ENCODE measurements around the gene DUSP9. TPM values are rescaled to one million over a fixed set of nuclear protein-coding genes. Genes with fewer than 3 reads are reported as not detected.

DUSP9 gene
- total and polyA plus RNA-seq, 12 donors = 0.11 to 15.9 (median 0.24) TPM; not detected in 6

DNA sequence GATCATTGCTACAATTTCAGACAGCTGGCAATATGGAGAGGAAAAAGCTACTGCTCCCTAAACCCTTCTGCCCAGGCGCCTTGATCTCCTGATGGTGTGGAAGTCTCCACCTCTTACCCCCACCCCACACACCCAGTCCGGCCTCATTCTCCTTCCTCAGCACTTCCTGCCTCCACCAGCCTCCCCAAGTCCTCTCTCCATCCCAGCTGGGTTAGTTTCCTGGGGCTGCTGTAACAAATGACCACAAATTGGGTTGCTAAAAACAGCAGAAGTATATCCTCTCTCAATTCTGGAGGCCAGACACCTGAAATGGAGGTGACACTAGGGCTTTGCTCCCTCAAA lies 47.0 kb upstream of the DUSP9 start:
- intact Hi-C loops (cut with DNase I) = no loop called here
- 25 to 67% (median 31%) methylated on average over 2 of the region's 2 CpGs; no CpG with 5 or more reads in 1 of the 4 donors for WGBS, 4 donors
- peak overlapping the region in 1 of 5 donors; percentile 70 for H3K27ac ChIP-seq

DNA sequence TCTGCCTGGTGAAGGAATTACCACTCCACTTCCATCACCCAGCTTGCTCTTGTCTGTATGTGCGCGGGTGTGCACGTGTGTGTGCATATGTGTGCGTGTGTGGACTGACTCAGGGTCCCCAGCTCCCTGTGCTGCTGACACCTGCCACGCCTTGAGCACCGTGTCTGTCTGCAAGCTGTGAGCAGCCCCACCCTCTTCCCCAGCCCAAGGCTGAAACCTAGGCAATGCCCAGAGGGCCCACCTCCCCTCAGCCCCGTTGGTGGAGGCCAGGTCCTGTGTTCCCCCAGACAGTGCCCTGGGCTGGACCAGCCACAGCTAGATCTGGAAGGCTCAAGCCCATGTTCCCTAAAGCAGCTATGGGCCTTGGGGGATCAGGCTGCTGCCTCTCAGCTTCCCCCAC lies 46.1 kb upstream of the DUSP9 start:
- no peak for TF ChIP-seq POLR2A (IDR thresholded peaks at IDR 0.05)
- TF ChIP-seq, protein P1, sequence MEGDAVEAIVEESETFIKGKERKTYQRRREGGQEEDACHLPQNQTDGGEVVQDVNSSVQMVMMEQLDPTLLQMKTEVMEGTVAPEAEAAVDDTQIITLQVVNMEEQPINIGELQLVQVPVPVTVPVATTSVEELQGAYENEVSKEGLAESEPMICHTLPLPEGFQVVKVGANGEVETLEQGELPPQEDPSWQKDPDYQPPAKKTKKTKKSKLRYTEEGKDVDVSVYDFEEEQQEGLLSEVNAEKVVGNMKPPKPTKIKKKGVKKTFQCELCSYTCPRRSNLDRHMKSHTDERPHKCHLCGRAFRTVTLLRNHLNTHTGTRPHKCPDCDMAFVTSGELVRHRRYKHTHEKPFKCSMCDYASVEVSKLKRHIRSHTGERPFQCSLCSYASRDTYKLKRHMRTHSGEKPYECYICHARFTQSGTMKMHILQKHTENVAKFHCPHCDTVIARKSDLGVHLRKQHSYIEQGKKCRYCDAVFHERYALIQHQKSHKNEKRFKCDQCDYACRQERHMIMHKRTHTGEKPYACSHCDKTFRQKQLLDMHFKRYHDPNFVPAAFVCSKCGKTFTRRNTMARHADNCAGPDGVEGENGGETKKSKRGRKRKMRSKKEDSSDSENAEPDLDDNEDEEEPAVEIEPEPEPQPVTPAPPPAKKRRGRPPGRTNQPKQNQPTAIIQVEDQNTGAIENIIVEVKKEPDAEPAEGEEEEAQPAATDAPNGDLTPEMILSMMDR (IDR thresholded peaks at IDR 0.05) = no peak
- intact Hi-C loops (cut with DNase I) = no loop called here
- no peak for DNase-seq
- no peaks in the 10 kb centered on the region for H3K4me1 ChIP-seq (replicated peaks in 1 of 2)
- no peaks in the 10 kb centered on the region for H3K27me3 ChIP-seq
- WGBS, 4 donors = 67 to 84% (median 83%) methylated on average over 1 to 7 of the region's 7 CpGs; no CpG with 5 or more reads in 1 of the 4 donors
- no peak overlapping the region for H3K4me3 ChIP-seq
- no peaks in the 10 kb centered on the region for H3K9me3 ChIP-seq (replicated peaks in 1 of 3)
- no peak overlapping the region for H3K27ac ChIP-seq
- H3K36me3 ChIP-seq (replicated peaks in 1 of 2) = no peaks in the 10 kb centered on the region

More for the DNA sequence above, 47.0 kb upstream of the DUSP9 start:
- Histone ChIP-seq H3K4me3 (peak overlapping the region in 2 of 4 donors; percentile 18 to 49), H3K9me3 (replicated peaks in 1 of 3) (no peaks in the 10 kb centered on the region), H3K36me3 (replicated peaks in 1 of 2) (peaks cover 0 to 1% of the 10 kb centered on the region in 2 donors), H3K4me1 (replicated peaks in 1 of 2) (no peaks in the 10 kb centered on the region), H3K27me3 (no peaks in the 10 kb centered on the region)
- no peak for TF ChIP-seq POLR2A (IDR thresholded peaks at IDR 0.05)
- TF ChIP-seq, protein P1 (IDR thresholded peaks at IDR 0.05) = no peak
- DNase-seq = no peak

GRCh38 chrX:153601511-153602110 lies 45.4 kb upstream of the DUSP9 start:
- 87 to 95% (median 91%) methylated on average over 11 to 12 of the region's 12 CpGs for WGBS, 4 donors
- Histone ChIP-seq H3K9me3 (replicated peaks in 1 of 3) (no peaks in the 10 kb centered on the region), H3K36me3 (replicated peaks in 1 of 2) (no peaks in the 10 kb centered on the region), H3K4me3 (no peak overlapping the region), H3K27ac (no peak overlapping the region), H3K4me1 (replicated peaks in 1 of 2) (no peaks in the 10 kb centered on the region), H3K27me3 (no peaks in the 10 kb centered on the region)
- no peak for DNase-seq
- TF ChIP-seq, protein P1 (IDR thresholded peaks at IDR 0.05) = no peak
- no peak for TF ChIP-seq POLR2A (IDR thresholded peaks at IDR 0.05)
- intact Hi-C loops (cut with DNase I) = no loop called here

DNA sequence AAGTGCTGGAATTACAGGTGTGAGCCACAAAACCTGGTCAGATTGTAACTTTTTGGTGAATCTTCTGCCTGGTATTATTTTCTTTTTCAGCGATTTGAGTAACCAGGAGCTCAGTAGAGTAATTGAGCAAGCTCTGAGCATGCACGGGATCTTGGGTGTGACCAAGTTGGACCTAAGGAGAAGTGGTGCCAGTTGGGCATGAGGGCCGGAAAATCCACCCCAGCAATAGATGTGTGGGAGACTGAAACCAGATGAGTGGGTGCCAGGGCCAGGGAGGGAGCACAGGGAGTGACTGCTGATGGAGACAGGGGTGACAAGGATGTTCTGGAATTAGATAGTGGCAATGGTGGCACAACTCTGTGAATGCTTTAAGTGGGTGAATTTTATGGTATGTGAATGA lies 44.4 kb upstream of the DUSP9 start:
- 84 to 93% (median 88%) methylated on average over 3 of the region's 3 CpGs for WGBS, 4 donors
- Histone ChIP-seq H3K4me3 (no peak overlapping the region), H3K9me3 (replicated peaks in 1 of 3) (no peaks in the 10 kb centered on the region), H3K36me3 (replicated peaks in 1 of 2) (no peaks in the 10 kb centered on the region), H3K27ac (no peak overlapping the region), H3K27me3 (no peaks in the 10 kb centered on the region), H3K4me1 (replicated peaks in 1 of 2) (no peaks in the 10 kb centered on the region)
- no peak for DNase-seq
- TF ChIP-seq, protein P1 (IDR thresholded peaks at IDR 0.05) = no peak
- no peak for TF ChIP-seq POLR2A (IDR thresholded peaks at IDR 0.05)
- intact Hi-C loops (cut with DNase I) = no loop called here
